Activated CD8-positive, alpha-beta T cell treated with anti-CD3 and anti-CD28 coated beads, Interleukin-2, amount 10 ng/mL, durations not matched to agents 7 days and 5 days (primary cell): Measurements from ENCODE around the gene C9orf43. TPM values are rescaled to one million over a fixed set of nuclear protein-coding genes. Genes with fewer than 3 reads are reported as not detected.
"Not testable (repeated sequence)": the region's sequence is repeated elsewhere in the genome, so short reads cannot be mapped to it uniquely, and the experiment has no call there.

Experiments used
- ATAC-seq: fragments of 150-1000 bp; cut with Tn5 transposase; one replicate; pipeline ENCODE4 v1.10.0; 2021; ENCODE audit warnings: moderate library complexity
- CTCF ChIA-PET: fragments of 350-600 bp; sonication (Branson Sonifier 250); formaldehyde crosslinking; loops from one replicate; lab custom pipeline; 2021; ENCODE audit warnings: antibody characterized with exemption; lab: Charles Lee
- POLR2A ChIA-PET: fragments of 350-600 bp; sonication (Branson Sonifier 250); formaldehyde crosslinking; loops from one replicate; lab custom pipeline; 2021; ENCODE audit warnings: antibody characterized with exemption; lab: Charles Lee
- DNase-seq: peaks from one replicate; pipeline ENCODE4 v3.0.0-alpha.2; 2020
- H3K27ac Mint-ChIP-seq: one replicate; pipeline ENCODE4 v1.8.0; 2021; ENCODE audit warnings: mild to moderate bottlenecking, mixed read lengths
- H3K27me3 Mint-ChIP-seq: one replicate; pipeline ENCODE4 v1.8.0; 2021; ENCODE audit warnings: low read depth, mixed read lengths
- H3K36me3 Mint-ChIP-seq: one replicate; pipeline ENCODE4 v1.8.0; 2021; ENCODE audit warnings: low read depth, mixed read lengths
- H3K4me1 Mint-ChIP-seq: one replicate; pipeline ENCODE4 v1.8.0; 2021; ENCODE audit warnings: low read depth, mixed read lengths
- H3K4me3 Mint-ChIP-seq: one replicate; pipeline ENCODE4 v1.8.0; 2021; ENCODE audit warnings: mild to moderate bottlenecking, mixed read lengths
- H3K9me3 Mint-ChIP-seq: one replicate; pipeline ENCODE4 v1.8.0; 2022; ENCODE audit warnings: mixed read lengths; ENCODE audit not compliant: insufficient read depth
- total RNA-seq, 2 experiments: library from RNA; stranded (reverse); gene quantifications; one replicate each; pipeline ENCODE4 v1.2.3, GENCODE V29; 2021

C9orf43 gene
- total RNA-seq, 2 experiments from 2014 or later = 0.34 to 0.60 TPM

GRCh38 chr9:113427629-113428028, 17.1 kb downstream of the C9orf43 start:
- H3K27me3 Mint-ChIP-seq = peaks cover 8% of the 10 kb centered on the region
- no peak overlapping the region for H3K4me3 Mint-ChIP-seq
- H3K9me3 Mint-ChIP-seq = no peaks in the 10 kb centered on the region
- ATAC-seq (no peak), DNase-seq (no peak)
- no peak overlapping the region for H3K27ac Mint-ChIP-seq
- POLR2A ChIA-PET = no interaction called here
- no peaks in the 10 kb centered on the region for H3K36me3 Mint-ChIP-seq
- H3K4me1 Mint-ChIP-seq = no peaks in the 10 kb centered on the region
- CTCF ChIA-PET = interaction anchor here (0.6 to 1.4 kb wide), 3 partner anchors 117 to 230 kb away, joined by 3 read pairs; no protein-coding TSS in a partner anchor

- H3K4me1 Mint-ChIP-seq = no peaks in the 10 kb centered on the region
- DNase-seq = no peak
These were observed 17.6 kb downstream of the C9orf43 start for GRCh38 chr9:113428062-113428615.

GRCh38 chr9:113431191-113431590, 20.6 kb downstream of the C9orf43 start:
- H3K4me3 Mint-ChIP-seq = no peak overlapping the region
- DNase-seq = no peak
- no peaks in the 10 kb centered on the region for H3K36me3 Mint-ChIP-seq
- ChIA-PET POLR2A (no interaction called here), CTCF (interaction anchor here (1.0 to 1.2 kb wide), 2 partner anchors 30 to 224 kb away, joined by 3 to 4 read pairs; partner anchors contain the start of gene ALAD)
- no peaks in the 10 kb centered on the region for H3K4me1 Mint-ChIP-seq
- ATAC-seq = no peak
- no peak overlapping the region for H3K27ac Mint-ChIP-seq
- no peaks in the 10 kb centered on the region for H3K9me3 Mint-ChIP-seq
- peaks cover 21% of the 10 kb centered on the region for H3K27me3 Mint-ChIP-seq

More at GRCh38 chr9:113428062-113428615, 17.6 kb downstream of the C9orf43 start:
- Mint-ChIP-seq H3K27ac (no peak overlapping the region), H3K27me3 (peaks cover 13% of the 10 kb centered on the region), H3K9me3 (no peaks in the 10 kb centered on the region), H3K4me3 (no peak overlapping the region), H3K36me3 (no peaks in the 10 kb centered on the region)
- ATAC-seq = no peak
- CTCF ChIA-PET = interaction anchor here (0.6 to 1.4 kb wide), 3 partner anchors 118 to 230 kb away, joined by 3 read pairs; no protein-coding TSS in a partner anchor
- POLR2A ChIA-PET = no interaction called here

- POLR2A ChIA-PET = no interaction called here
- Mint-ChIP-seq H3K4me3 (no peak overlapping the region), H3K9me3 (no peaks in the 10 kb centered on the region), H3K27me3 (peaks cover 16% of the 10 kb centered on the region), H3K27ac (no peak overlapping the region), H3K4me1 (no peaks in the 10 kb centered on the region), H3K36me3 (no peaks in the 10 kb centered on the region)
- no peak for DNase-seq
- no peak for ATAC-seq
- CTCF ChIA-PET = interaction anchor here (1.1 kb wide), 1 partner anchor 221 kb away, joined by 3 read pairs; no protein-coding TSS in a partner anchor
These were observed 26.4 kb downstream of the C9orf43 start for GRCh38 chr9:113436728-113437515.

- DNase-seq, H3K4me3 Mint-ChIP-seq, H3K4me1 Mint-ChIP-seq, POLR2A ChIA-PET, CTCF ChIA-PET, H3K27ac Mint-ChIP-seq, H3K9me3 Mint-ChIP-seq, ATAC-seq, H3K36me3 Mint-ChIP-seq: not testable (repeated sequence)
- H3K27me3 Mint-ChIP-seq = peaks cover 11% of the 10 kb centered on the region
These were observed 27.2 kb downstream of the C9orf43 start for GRCh38 chr9:113437716-113438115.

- ATAC-seq = no peak
- Mint-ChIP-seq H3K4me3 (no peak overlapping the region), H3K36me3 (no peaks in the 10 kb centered on the region), H3K4me1 (peaks cover 3% of the 10 kb centered on the region), H3K9me3 (no peaks in the 10 kb centered on the region), H3K27me3 (no peaks in the 10 kb centered on the region), H3K27ac (no peak overlapping the region)
- no peak for DNase-seq
- POLR2A ChIA-PET = no interaction called here
- CTCF ChIA-PET = interaction anchor here (1.4 to 10.0 kb wide), 8 partner anchors 10 to 217 kb away, joined by 4 to 169 read pairs (median 18); no protein-coding TSS in a partner anchor
These were observed 34.2 kb downstream of the C9orf43 start for GRCh38 chr9:113444736-113445135.

GRCh38 chr9:113446323-113446740, 35.8 kb downstream of the C9orf43 start:
- ChIA-PET POLR2A (interaction anchor here (1.1 kb wide), 1 partner anchor 135 kb away, joined by 4 read pairs; no protein-coding TSS in a partner anchor), CTCF (interaction anchor here (0.7 to 10.0 kb wide), 39 partner anchors 9 to 235 kb away, joined by 3 to 169 read pairs (median 4); partner anchors contain the start of genes ALAD, C9orf43, CDC26 and POLE3)
- Mint-ChIP-seq H3K27me3 (no peaks in the 10 kb centered on the region), H3K4me1 (peaks cover 3% of the 10 kb centered on the region), H3K27ac (no peak overlapping the region), H3K36me3 (no peaks in the 10 kb centered on the region), H3K4me3 (no peak overlapping the region), H3K9me3 (no peaks in the 10 kb centered on the region)
- ATAC-seq (no peak), DNase-seq (peak; percentile 31)

- CTCF ChIA-PET = interaction anchor here (1.8 to 10.0 kb wide), 3 partner anchors 133 to 207 kb away, joined by 6 to 169 read pairs (median 10); no protein-coding TSS in a partner anchor
- ATAC-seq (no peak), DNase-seq (no peak)
- H3K4me3 Mint-ChIP-seq = no peak overlapping the region
- peaks cover 3% of the 10 kb centered on the region for H3K4me1 Mint-ChIP-seq
- no peaks in the 10 kb centered on the region for H3K36me3 Mint-ChIP-seq
- H3K27me3 Mint-ChIP-seq = no peaks in the 10 kb centered on the region
- H3K9me3 Mint-ChIP-seq = no peaks in the 10 kb centered on the region
- H3K27ac Mint-ChIP-seq = no peak overlapping the region
- POLR2A ChIA-PET = no interaction called here
These were observed 38.8 kb downstream of the C9orf43 start for GRCh38 chr9:113449376-113449775.

GRCh38 chr9:113452113-113452605, 41.6 kb downstream of the C9orf43 start:
- ChIA-PET CTCF (interaction anchor here (0.6 to 10.0 kb wide), 6 partner anchors 45 to 204 kb away, joined by 3 to 169 read pairs (median 7); no protein-coding TSS in a partner anchor), POLR2A (no interaction called here)
- no peak for DNase-seq
- H3K9me3 Mint-ChIP-seq = no peaks in the 10 kb centered on the region
- peaks cover 8% of the 10 kb centered on the region for H3K4me1 Mint-ChIP-seq
- no peaks in the 10 kb centered on the region for H3K36me3 Mint-ChIP-seq
- H3K4me3 Mint-ChIP-seq = no peak overlapping the region
- no peak overlapping the region for H3K27ac Mint-ChIP-seq
- H3K27me3 Mint-ChIP-seq = no peaks in the 10 kb centered on the region
- no peak for ATAC-seq

- DNase-seq (no peak), ATAC-seq (no peak)
- no peak overlapping the region for H3K4me3 Mint-ChIP-seq
- no peak overlapping the region for H3K27ac Mint-ChIP-seq
- POLR2A ChIA-PET = interaction anchor here (1.2 kb wide), 1 partner anchor 134 kb away, joined by 4 read pairs; no protein-coding TSS in a partner anchor
- no peaks in the 10 kb centered on the region for H3K36me3 Mint-ChIP-seq
- no peaks in the 10 kb centered on the region for H3K9me3 Mint-ChIP-seq
- CTCF ChIA-PET = interaction anchor here (0.6 to 3.2 kb wide), 14 partner anchors 9 to 203 kb away, joined by 3 to 16 read pairs (median 4); partner anchors contain the start of gene ALAD
- H3K27me3 Mint-ChIP-seq = no peaks in the 10 kb centered on the region
- peaks cover 11% of the 10 kb centered on the region for H3K4me1 Mint-ChIP-seq
These were observed 44.6 kb downstream of the C9orf43 start for GRCh38 chr9:113454914-113455761.

GRCh38 chr9:113456235-113456634, 45.7 kb downstream of the C9orf43 start:
- CTCF ChIA-PET = interaction anchor here (1.4 to 3.2 kb wide), 4 partner anchors 10 to 199 kb away, joined by 3 to 16 read pairs (median 10); no protein-coding TSS in a partner anchor
- POLR2A ChIA-PET = no interaction called here
- ATAC-seq = no peak
- no peaks in the 10 kb centered on the region for H3K9me3 Mint-ChIP-seq
- H3K4me3 Mint-ChIP-seq = no peak overlapping the region
- peaks cover 11% of the 10 kb centered on the region for H3K4me1 Mint-ChIP-seq
- no peaks in the 10 kb centered on the region for H3K36me3 Mint-ChIP-seq
- DNase-seq = no peak
- no peaks in the 10 kb centered on the region for H3K27me3 Mint-ChIP-seq
- no peak overlapping the region for H3K27ac Mint-ChIP-seq
